Keratinocyte (primary cell): ENCODE data around the gene ALG11.

Experiments used
- EZH2 ChIP-seq: IDR thresholded peaks from one replicate; pipeline ENCODE4 v1.6.1; 2012; ENCODE audit warnings: inconsistent platforms, mild to moderate bottlenecking, low read length, moderate library complexity
- TF ChIP-seq, protein P1 (sequence below), 3 experiments: IDR thresholded peaks in 1 of 3; conservative IDR thresholded peaks in 1 of 3; optimal IDR thresholded peaks in 1 of 3; 2 replicates in 2 of 3; 3 replicates in 1 of 3; pipeline versions ENCODE3 to v1.5.1; 2011; ENCODE audit warnings: low read length in 3 of 3, mild to moderate bottlenecking in 3 of 3, moderate library complexity in 2 of 3, control low read depth in 1 of 3, inconsistent platforms in 1 of 3; ENCODE audit not compliant: insufficient read depth in 2 of 3; ENCODE audit errors: extremely low read depth in 1 of 3

DNA sequence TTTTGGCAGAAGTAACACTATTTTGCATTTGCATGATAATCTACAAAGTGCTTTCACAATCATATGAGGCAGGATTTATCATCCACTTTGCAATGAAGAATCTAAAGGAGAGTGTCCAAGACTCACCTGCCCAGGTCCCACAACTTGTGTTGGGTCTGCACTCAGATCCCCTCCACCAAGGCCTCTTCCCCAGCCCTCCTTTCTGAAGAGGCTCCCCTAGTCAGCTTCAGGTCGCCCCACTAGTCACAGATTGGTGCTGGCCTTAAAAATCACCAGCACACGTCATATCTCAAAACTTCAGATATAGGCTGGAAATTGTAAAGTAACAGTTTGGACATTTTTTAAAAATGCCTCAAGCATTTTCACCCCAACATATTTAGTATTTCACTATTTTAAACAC lies 18.5 kb upstream of the ALG11 start:
- TF ChIP-seq, protein P1, sequence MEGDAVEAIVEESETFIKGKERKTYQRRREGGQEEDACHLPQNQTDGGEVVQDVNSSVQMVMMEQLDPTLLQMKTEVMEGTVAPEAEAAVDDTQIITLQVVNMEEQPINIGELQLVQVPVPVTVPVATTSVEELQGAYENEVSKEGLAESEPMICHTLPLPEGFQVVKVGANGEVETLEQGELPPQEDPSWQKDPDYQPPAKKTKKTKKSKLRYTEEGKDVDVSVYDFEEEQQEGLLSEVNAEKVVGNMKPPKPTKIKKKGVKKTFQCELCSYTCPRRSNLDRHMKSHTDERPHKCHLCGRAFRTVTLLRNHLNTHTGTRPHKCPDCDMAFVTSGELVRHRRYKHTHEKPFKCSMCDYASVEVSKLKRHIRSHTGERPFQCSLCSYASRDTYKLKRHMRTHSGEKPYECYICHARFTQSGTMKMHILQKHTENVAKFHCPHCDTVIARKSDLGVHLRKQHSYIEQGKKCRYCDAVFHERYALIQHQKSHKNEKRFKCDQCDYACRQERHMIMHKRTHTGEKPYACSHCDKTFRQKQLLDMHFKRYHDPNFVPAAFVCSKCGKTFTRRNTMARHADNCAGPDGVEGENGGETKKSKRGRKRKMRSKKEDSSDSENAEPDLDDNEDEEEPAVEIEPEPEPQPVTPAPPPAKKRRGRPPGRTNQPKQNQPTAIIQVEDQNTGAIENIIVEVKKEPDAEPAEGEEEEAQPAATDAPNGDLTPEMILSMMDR (optimal IDR thresholded peaks at IDR 0.05 in 1 of 3, IDR thresholded peaks at IDR 0.05 in 1 of 3, conservative IDR thresholded peaks at IDR 0.05 in 1 of 3; ENCODE audit: extremely low read depth in 1 of 3, insufficient read depth in 2 of 3, low read length in 3 of 3) = no peak
- TF ChIP-seq EZH2 = no peak
